Measurements from ENCODE around the gene SLC25A10.
"Not testable (repeated sequence)": the region's sequence is repeated elsewhere in the genome, so short reads cannot be mapped to it uniquely, and the experiment has no call there.

The SLC25A10 gene

GRCh38 chr17:81722184-81723120, 10.4 kb downstream of the SLC25A10 start:
- DNase-seq, result peak; percentile 74

GRCh38 chr17:81723651-81724209, 11.6 kb downstream of the SLC25A10 start:
- DNase-seq, result peak; percentile 55

GRCh38 chr17:81725439-81725838, 13.4 kb downstream of the SLC25A10 start:
- no peak for DNase-seq

- DNase-seq, result no peak
Observed at GRCh38 chr17:81726004-81726403, 13.9 kb downstream of the SLC25A10 start.

GRCh38 chr17:81727324-81728031, 15.4 kb downstream of the SLC25A10 start:
- peak; percentile 87 for DNase-seq

- peak; percentile 93 for DNase-seq
Observed at GRCh38 chr17:81733507-81734404, 21.7 kb downstream of the SLC25A10 start.

- DNase-seq, result no peak
Observed at GRCh38 chr17:81734405-81735263, 22.6 kb downstream of the SLC25A10 start.

GRCh38 chr17:81735264-81736102, 23.4 kb downstream of the SLC25A10 start:
- peak; percentile 85 for DNase-seq

GRCh38 chr17:81737947-81738800, 26.1 kb downstream of the SLC25A10 start:
- no peak for DNase-seq

GRCh38 chr17:81738801-81739393, 26.8 kb downstream of the SLC25A10 start:
- no peak for DNase-seq

- DNase-seq, result not testable (repeated sequence)
Observed at GRCh38 chr17:81739593-81739992, 27.5 kb downstream of the SLC25A10 start.

GRCh38 chr17:81740395-81740961, 28.4 kb downstream of the SLC25A10 start:
- DNase-seq, result no peak

- DNase-seq, result no peak
Observed at GRCh38 chr17:81741049-81741593, 29.0 kb downstream of the SLC25A10 start.

GRCh38 chr17:81741594-81742452, 29.7 kb downstream of the SLC25A10 start:
- DNase-seq, result no peak
